GM21786 (cell line): ENCODE data around the gene NUDT16L1.

Experiments used
- ATAC-seq: cut with Tn5 transposase; IDR thresholded peaks from one replicate; pipeline ENCODE4 v1.9.1; 2021; ENCODE audit not compliant: unreplicated experiment

NUDT16L1 gene

DNA sequence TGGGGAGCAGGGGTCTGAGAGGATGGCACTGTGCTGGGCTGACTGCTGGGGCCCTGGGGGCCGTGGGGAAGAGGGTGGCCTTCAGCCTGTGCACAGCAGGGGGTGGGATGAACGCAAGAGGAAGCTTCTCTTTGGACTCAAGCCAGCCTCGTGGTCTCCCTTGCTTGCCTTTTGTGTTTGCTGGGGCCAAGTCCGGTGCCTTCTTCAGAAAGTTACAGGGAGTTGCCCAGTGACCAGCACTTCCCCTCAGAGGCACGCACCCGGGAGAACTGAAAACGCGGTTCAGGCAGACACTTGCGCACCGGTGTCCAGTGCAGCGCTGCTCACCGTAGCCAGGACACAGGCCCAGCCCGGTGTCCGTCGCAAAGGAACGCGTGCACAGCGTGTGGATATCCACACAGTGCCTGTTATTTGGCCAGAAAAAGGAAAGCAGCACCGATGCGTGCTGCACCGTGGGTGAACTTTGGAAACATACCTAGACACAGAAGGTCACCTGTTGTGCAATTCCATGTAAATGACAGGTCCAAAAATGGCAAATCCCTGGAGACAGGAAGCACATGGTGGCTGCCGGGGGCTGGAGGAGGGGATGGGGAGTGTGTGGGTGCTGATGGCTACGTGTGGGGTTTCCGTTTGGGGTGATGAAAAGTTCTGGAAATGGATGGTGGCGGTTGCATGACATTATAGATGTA lies 29.4 kb upstream of the NUDT16L1 start:
- ATAC-seq: no peak

- no peak for ATAC-seq
Observed at GRCh38 chr16:4664538-4665418, 28.6 kb upstream of the NUDT16L1 start.

GRCh38 chr16:4666537-4667202 lies 26.7 kb upstream of the NUDT16L1 start:
- ATAC-seq: no peak

DNA sequence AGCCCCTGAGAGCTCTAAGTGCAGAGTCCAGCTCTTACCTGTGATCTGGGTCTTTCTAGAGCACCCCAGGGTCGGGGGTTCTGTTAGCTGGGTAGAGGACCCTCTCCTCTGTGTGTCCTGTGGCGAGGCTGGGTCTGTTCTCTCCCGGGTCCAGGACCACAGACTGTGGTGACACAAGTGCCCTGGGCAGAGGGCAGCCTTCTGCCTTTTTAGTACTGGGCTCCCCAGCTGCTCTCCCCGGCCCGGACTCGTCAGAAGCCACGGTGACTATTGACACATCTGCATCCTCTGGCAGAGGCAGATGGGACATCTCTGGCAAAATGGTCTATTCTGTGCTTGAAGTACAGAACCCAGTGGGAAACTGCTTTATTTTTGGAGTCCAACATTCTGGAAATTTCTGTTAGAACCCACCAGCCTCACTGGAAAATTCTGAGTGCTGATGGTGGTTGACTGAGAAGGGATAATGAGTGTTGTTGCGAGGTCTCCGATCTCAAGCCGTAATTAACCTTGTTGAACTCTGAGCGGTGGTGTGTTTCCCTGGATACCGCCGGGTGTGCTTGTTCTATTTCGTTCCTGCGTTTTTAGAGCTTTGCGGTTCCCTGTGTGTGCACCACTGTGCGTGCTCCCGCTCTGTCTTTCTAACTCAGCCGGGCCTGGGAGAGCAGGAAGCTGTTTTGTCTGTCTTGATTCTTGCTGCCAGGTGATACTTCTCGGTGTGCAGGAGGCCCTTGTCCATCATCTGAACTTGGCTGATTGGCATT lies 26.0 kb upstream of the NUDT16L1 start:
- no peak for ATAC-seq

DNA sequence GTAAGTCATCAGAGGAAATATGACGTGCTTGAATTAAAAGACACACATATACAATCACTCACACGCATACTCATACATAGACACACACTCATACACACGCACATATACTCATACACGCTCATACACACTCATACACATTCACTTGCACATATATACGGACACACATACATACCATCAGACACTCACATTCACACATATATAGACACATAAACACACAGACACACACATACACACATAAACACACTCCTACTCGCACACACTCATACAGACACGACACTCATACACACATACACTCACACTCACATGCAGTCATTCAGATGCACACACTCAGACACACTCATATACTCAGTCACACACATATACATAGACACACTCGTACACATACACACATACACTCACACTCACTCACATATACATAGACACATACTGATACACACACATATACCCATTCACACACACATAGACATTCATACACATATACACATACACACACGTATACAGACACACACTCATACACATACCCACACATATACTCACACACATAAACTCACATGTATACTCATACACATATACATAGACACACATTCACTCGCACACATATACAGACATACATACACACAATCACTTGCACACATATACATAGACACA lies 24.9 kb upstream of the NUDT16L1 start:
- no peak for ATAC-seq

DNA sequence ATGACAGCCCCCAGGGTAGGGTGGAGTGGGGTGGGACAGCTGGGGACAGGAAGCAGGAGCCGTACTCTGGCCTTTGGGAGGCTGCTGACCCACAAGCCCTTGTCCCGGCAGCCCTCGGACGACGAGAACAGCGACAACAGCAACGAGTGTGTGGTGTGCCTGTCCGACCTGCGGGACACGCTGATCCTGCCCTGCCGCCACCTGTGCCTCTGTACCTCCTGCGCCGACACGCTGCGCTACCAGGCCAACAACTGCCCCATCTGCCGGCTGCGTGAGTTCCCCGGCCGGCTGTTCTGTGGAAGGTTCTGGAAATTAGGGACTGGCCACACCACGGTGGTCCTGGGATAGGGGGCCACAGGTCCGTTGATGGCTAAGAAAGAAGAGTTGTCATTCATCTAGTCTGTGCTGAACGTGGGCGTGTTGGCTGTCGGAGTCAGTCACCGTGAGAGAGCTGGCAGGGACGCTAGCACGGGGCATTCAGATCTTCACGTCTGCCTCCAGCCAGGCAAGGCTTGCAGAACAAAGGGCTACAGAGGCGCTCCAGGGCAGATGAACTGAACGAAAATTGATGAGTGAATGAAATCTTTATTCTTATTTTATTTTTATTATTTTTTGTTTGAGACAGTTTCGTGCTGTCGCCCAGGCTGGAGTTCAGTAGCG lies 19.8 kb upstream of the NUDT16L1 start:
- no peak for ATAC-seq

- ATAC-seq: no peak
Observed at GRCh38 chr16:4674926-4675530, 18.3 kb upstream of the NUDT16L1 start.

DNA sequence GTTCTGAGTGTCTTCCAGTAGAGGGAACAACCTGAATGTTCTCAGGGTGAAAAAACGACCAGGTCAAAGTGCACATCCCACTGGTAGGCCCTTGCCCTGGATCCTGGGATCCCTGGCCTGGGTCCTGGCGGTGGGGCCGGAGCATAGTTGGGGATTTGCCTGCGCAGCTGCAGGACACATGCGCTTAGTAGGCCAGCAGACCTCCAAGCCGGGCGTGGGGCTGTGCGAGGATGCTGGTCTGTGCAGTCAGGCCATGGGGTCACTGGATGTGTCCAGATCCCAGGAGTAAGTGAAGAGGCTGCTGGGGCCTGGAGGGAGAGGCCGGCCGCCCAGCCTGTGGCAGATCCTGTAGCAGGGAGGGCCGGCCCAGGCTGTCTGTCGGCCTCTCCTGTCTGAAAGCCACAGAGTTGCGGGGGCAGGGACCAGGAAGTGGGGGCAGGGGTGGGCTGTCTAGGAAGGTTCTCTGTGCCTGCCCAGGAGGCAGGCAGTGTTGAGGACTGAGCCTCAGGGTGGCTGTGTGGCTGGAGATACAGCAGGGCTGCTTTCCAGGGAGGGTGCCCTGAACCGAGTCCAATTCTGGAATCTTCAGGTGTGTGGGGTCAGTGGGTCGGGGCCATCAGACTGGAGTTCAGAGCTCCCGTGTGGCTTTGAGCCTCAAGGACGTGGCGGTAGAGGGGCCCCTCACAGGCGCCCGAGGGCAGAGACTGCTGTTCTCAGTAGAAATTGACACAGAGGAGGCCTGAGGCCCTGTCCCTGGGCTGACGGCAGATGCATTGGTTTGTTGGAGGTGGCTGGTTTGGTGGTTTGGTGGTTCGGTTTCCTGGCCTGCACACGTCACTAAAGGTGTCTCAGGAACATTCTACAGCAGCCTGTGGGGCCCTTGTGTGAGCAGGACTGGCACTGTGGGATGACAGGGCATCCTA lies 17.2 kb upstream of the NUDT16L1 start:
- no peak for ATAC-seq

DNA sequence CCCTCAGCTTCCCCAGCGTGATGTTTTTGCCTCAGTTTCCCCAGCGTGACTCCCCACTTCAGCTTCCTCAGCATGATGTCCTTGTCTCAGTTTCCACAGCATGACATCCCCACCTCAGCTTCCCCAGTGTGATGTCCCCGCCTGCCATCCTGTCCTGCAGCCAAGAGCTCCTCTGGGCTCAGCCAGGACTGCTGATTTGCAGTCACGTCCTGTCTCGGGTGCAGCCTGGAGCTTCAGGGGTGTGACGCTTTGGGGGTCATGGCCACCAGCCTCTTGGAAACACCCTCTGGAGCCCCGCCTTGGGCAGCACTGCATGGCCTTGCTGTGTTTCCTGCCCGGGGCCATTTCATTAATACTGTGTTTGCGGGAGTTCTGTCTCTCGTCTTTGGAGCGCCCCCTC lies 16.5 kb upstream of the NUDT16L1 start:
- ATAC-seq: no peak

- ATAC-seq: no peak
Observed at GRCh38 chr16:4677390-4677789, 16.0 kb upstream of the NUDT16L1 start.

DNA sequence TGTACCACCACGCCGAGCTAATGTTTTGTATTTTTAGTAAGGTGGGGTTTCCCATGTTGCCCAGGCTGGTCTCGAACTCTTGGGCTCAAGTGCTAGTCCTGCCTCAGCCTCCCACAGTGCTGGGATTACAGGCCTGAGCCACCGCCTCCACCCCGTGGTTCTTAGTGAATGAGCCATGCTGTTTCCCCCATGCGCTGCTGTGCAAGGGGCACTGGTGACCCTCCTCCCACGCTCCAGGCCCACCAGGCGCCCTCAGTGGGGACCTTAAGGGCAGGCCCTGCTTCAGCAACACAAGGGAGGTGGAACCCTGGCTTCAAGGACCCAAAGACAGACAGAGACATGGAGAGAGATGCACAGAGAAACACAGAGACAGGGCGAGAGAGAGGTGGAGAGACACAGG lies 15.4 kb upstream of the NUDT16L1 start:
- no peak for ATAC-seq

DNA sequence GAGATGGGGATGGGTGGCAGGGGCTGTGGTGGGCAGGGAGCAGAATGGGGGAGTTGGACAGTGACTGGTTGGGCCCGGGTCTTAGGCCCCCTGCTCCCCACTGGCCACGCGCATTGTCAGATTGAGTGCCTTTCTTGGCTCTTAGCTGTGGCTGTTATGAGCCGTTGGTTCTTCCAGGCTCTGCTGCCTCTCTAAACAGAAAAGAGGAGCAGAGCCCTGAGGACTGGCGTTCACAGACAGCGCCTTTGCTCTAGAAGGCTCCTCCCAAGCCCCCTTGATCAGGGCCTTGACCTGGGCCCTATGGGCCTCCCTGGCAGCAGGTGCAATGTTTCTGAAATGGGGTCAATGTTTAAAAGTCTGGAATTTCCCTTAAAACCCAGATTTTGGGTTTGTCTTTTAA lies 14.8 kb upstream of the NUDT16L1 start:
- ATAC-seq: no peak

DNA sequence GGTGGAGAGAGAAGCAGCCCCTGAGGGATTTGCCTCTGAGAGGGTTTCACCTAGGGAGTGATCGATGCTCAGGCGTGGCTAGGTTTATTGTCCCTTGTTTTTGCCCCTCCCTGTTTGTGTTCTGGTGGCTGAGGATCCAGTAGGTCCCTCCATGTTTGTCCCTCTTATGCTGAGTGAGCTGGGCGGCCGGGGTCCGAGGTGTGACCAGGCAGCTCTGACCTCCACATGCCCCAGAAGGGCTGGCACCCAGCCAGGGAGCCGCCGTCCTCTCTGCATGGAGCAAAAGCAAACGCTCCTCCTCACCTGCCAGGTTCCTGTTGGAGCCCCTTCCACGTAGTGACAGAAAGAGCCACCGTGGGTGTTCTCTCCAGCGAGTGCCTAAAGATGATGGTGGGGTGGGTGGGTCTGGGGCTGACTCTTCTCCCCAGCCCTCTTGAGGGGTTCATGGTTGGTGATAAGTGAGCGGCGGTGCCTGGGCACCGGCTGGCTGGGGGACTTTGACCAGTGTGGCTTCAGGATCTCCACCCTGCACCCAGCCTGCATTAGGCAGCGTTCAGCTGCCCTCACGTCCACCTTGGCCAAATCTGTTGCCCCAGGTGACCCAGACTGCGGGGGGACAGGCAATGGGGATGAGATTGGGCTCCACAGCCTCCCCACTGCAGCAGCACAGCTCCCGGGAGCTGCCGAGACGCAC lies 14.1 kb upstream of the NUDT16L1 start:
- ATAC-seq: no peak

DNA sequence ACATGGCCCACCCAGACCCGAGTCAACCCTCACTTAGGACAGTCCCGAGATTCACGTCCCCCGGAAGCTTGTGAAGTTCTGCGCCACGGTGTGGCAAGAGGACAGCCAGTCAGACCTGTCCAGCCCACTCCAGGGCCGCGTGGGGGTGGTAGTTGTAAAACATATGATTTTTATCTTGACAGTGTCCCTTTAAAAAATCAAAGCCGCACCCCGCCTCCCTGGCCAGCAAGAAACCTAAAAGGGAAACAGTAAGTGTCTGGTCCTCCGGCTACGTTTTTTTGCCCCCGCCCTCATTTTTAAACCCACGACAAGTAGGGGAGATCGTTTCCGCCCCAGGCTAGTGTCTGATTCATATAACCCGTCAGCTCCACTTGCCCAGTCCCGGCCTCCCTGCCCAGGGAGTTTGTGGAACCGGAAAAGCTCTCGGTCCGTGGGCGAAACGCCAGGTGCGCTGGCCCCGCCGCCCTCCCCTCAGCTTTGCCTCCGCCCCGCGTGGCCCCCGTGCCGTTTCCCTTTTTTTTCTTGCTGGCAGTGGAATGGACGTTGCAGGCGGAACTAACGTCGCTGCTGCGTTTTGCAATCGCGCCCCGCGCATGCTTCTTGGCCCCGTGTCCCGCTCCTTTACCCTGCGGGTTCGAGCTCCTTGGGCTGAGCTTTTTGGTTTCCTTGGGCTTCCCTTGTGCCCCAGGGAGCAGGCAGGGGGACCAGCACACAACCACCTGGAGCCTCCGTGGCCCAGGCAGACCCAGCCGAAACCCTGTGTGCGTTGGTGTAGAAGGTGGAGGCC lies 13.3 kb upstream of the NUDT16L1 start:
- ATAC-seq: no peak

DNA sequence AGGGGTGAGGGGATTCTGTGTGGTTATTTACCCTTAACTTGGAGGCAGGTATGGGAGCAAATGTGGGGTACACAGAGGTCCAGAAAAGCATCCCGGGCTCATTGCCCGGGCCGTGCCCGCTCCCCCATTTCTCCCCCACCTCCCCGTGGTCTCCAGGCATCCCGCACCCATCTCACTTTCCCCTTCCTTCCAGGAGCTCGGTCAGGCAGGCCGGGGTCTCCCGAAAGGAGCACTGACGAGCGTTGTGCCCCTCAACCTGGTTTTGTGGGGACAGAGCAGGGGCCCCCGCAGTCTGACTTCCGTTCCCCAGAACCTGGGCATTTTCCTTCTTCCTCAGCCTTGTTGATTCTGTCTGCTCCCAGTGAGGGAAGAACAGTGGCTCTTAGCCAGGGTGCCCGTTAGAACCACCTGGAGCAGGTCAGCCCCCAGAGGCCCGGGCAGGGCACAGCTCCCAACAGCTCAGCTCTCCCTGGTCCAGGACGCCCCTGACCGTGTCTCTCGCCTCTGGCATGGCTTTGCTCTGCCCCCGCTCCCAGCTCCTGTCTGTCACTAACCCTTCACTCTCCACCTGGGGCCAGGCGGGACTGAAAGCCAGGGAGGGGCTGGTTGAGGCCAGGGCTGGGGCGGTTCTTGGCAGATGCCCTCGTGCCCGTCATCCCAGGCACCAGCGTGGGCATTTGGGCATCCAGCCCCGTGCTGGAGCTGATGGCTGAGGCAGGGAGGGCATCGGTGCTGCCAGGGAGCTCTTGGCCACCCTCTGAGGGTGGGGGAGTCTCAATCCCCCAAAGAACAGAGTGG lies 12.5 kb upstream of the NUDT16L1 start:
- ATAC-seq: no peak

DNA sequence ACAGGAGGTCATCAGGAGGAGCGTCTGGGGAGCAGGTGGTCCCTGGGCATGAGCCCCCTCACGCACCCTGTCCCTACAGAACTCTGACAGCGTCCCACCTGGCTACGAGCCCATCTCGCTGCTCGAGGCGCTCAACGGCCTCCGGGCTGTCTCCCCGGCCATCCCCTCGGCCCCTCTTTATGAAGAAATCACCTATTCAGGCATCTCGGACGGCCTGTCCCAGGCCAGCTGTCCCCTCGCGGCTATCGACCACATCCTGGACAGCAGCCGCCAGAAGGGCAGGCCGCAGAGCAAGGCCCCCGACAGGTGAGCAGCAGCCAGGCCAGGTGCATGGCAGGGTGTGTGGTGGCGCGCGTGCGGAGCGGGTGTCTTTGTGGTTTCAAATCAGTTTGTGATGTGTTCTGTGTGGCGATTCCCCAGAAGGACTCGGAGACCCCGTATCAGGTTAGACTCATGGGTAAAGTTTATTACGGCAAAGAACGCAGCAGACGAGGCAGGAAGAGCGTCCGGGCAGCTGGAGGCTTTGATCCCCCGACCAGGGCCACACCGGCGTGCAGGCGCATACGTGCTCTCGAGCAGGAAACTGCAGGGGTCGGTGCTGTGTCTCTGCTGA lies 11.8 kb upstream of the NUDT16L1 start:
- no peak for ATAC-seq
